Panc1 (cell line): ENCODE measurements around the gene IL17REL. TPM values are rescaled to one million over a fixed set of nuclear protein-coding genes. Genes with fewer than 3 reads are reported as not detected.

Source experiments
- ATAC-seq: fragments of 200-7000 bp; cut with Tn5 transposase; 2 replicates; pipeline ENCODE4 v1.9.1; 2020; ENCODE audit warnings: mild to moderate bottlenecking, moderate library complexity
- BruUV-seq: library from RNA; stranded (reverse); fragments of 400-500 nt; replicated peaks from 2 replicates; lab custom pipeline; 2021; lab: Mats Ljungman, UMichigan
- CTCF ChIA-PET: fragments of 300-600 bp; sonication (Branson Sonifier 250); formaldehyde crosslinking; loops from one replicate; lab custom pipeline; 2022; ENCODE audit warnings: antibody characterized with exemption; lab: Charles Lee
- POLR2A ChIA-PET: fragments of 300-600 bp; sonication (Branson Sonifier 250); formaldehyde crosslinking; loops from one replicate; lab custom pipeline; 2022; ENCODE audit warnings: antibody characterized with exemption; lab: Charles Lee
- DNase-seq: peaks from one replicate; pipeline ENCODE4 v3.0.0-alpha.2; 2010; ENCODE audit warnings: low read depth, low spot score
- H3K27ac ChIP-seq: 2 replicates; pipeline ENCODE4 v1.5.1; 2011; ENCODE audit warnings: mild to moderate bottlenecking, low read length, inconsistent platforms
- H3K27me3 ChIP-seq: fragments of 200-500 bp; sonication (Bioruptor generic); 2 replicates; pipeline ENCODE4 v1.6.0; 2014; ENCODE audit warnings: low read length, inconsistent platforms; ENCODE audit not compliant: control insufficient read depth, insufficient read depth
- H3K36me3 ChIP-seq: fragments of 200-500 bp; sonication (Bioruptor generic); 2 replicates; pipeline ENCODE4 v1.5.1; 2014; ENCODE audit warnings: inconsistent platforms, mild to moderate bottlenecking, low read length, moderate library complexity; ENCODE audit not compliant: control insufficient read depth, insufficient read depth
- H3K4me1 ChIP-seq: 2 replicates; pipeline ENCODE4 v1.5.1; 2011; ENCODE audit warnings: inconsistent platforms, mild to moderate bottlenecking, low read length, moderate library complexity; ENCODE audit not compliant: control insufficient read depth, insufficient read depth
- H3K4me3 ChIP-seq, 2 experiments: 2 replicates each; pipeline ENCODE4 v1.5.1; 2011 to 2012; ENCODE audit warnings: low read depth in 2 of 2, low read length in 2 of 2, mild to moderate bottlenecking in 2 of 2, inconsistent platforms in 1 of 2, moderate library complexity in 1 of 2
- H3K9me3 ChIP-seq: fragments of 200-500 bp; sonication (Bioruptor generic); 2 replicates; pipeline ENCODE4 v1.5.1; 2014; ENCODE audit warnings: low read depth, mild to moderate bottlenecking, inconsistent platforms, low read length, moderate library complexity; ENCODE audit not compliant: control insufficient read depth, insufficient read depth
- CTCF ChIP-seq: fragments of 450-650 bp; IDR thresholded peaks from 2 replicates; pipeline ENCODE4 v1.5.1; 2017; ENCODE audit warnings: mild to moderate bottlenecking
- POLR2AphosphoS5 ChIP-seq: IDR thresholded peaks from 2 replicates; pipeline ENCODE4 v1.6.1; 2012; ENCODE audit warnings: mild to moderate bottlenecking, low read depth, low read length, moderate library complexity
- SIN3A ChIP-seq: IDR thresholded peaks from 2 replicates; pipeline ENCODE4 v1.6.1; 2012; ENCODE audit warnings: low read depth, mild to moderate bottlenecking, low read length, moderate library complexity, borderline replicate concordance; ENCODE audit not compliant: insufficient read depth
- TCF7L2 ChIP-seq: IDR thresholded peaks from 2 replicates; pipeline ENCODE4 v1.6.1; 2011; ENCODE audit warnings: mild to moderate bottlenecking, low read depth, low read length, inconsistent platforms
- in situ Hi-C: cut with HindIII; loops from 2 replicates; pipeline ENCODE4 v1.10.0; 2016; ENCODE audit warnings: low sequenced_read_pairs, low pct_unique_long_range_greater_than_20kb
- intact Hi-C: fragments of 100-400 bp; cut with micrococcal nuclease; formaldehyde crosslinking; loops from one replicate; pipeline ENCODE4 v1.10.0; 2022; ENCODE audit not compliant: unreplicated experiment
- total RNA-seq: library from RNA; stranded (reverse); gene quantifications from one replicate; pipeline ENCODE4 v1.2.1, GENCODE V29; 2021; ENCODE audit not compliant: unreplicated experiment
- TF ChIP-seq, protein P1 (sequence below), 2 experiments: IDR thresholded peaks; 2 replicates each; pipeline ENCODE4 v1.6.1; 2011 to 2012; ENCODE audit warnings: low read depth in 2 of 2, control low read depth in 1 of 2, low read length in 1 of 2, mild to moderate bottlenecking in 1 of 2, moderate library complexity in 1 of 2; ENCODE audit not compliant: insufficient read depth in 1 of 2

Gene IL17REL
- total RNA-seq, 1 experiment from 2014 or later = 0.82 TPM

DNA sequence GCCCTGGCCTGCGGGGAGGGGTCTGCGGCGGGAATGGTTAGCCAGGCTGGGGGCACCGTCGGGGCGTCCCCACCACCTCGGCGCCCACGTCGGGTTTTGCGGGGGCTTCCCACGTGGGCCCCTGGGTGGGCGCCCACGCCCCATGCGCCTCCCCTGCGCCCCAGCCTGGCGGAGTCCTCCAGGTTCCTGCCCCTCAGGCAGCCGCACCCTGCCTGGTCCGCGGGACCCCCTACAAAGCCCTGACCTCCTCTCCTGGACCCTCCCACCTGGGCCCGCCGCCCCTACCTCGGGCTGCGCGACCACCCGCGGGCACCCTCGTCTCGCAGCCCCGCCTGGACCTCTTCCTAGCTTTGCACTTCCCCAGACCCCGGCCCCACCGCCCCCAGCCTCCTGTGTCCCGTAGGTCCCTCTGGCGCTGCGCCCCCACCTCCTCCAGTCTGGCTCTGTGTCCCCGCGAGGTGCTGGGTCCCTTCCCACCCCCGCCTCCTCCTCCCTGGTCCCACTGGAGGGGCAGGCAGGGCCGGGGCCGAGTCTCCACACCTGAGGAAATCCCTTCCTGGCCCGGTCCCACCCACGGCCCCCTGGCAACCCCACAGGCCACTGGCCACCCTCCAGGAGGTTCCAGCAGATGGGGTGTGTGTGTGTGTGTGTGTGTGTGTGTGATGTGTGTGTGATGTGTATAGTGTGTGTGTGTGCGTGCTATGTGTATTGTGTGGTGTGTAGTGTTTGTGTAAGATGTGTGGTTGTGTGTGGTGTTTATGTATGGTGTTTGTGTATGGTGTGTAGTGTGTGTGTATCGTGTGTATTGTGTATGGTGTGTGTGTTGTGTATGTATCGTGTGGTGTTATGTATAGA, 40.2 kb downstream of the IL17REL start:
- CTCF ChIA-PET = no interaction called here
- no peaks in the 10 kb centered on the region for H3K27me3 ChIP-seq
- DNase-seq (no peak), ATAC-seq (no peak)
- POLR2A ChIA-PET = no interaction called here
- H3K4me1 ChIP-seq = peaks cover 31% of the 10 kb centered on the region
- no peak overlapping the region for H3K4me3 ChIP-seq
- in situ Hi-C loops = no loop called here
- no TSS peak for BruUV-seq
- no peaks in the 10 kb centered on the region for H3K9me3 ChIP-seq
- no peak for TF ChIP-seq TCF7L2
- TF ChIP-seq POLR2AphosphoS5 = no peak
- TF ChIP-seq SIN3A = no peak
- no peak for TF ChIP-seq CTCF
- TF ChIP-seq, protein P1, sequence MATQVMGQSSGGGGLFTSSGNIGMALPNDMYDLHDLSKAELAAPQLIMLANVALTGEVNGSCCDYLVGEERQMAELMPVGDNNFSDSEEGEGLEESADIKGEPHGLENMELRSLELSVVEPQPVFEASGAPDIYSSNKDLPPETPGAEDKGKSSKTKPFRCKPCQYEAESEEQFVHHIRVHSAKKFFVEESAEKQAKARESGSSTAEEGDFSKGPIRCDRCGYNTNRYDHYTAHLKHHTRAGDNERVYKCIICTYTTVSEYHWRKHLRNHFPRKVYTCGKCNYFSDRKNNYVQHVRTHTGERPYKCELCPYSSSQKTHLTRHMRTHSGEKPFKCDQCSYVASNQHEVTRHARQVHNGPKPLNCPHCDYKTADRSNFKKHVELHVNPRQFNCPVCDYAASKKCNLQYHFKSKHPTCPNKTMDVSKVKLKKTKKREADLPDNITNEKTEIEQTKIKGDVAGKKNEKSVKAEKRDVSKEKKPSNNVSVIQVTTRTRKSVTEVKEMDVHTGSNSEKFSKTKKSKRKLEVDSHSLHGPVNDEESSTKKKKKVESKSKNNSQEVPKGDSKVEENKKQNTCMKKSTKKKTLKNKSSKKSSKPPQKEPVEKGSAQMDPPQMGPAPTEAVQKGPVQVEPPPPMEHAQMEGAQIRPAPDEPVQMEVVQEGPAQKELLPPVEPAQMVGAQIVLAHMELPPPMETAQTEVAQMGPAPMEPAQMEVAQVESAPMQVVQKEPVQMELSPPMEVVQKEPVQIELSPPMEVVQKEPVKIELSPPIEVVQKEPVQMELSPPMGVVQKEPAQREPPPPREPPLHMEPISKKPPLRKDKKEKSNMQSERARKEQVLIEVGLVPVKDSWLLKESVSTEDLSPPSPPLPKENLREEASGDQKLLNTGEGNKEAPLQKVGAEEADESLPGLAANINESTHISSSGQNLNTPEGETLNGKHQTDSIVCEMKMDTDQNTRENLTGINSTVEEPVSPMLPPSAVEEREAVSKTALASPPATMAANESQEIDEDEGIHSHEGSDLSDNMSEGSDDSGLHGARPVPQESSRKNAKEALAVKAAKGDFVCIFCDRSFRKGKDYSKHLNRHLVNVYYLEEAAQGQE (IDR thresholded peaks at IDR 0.05; ENCODE audit: insufficient read depth in 1 of 2, low read depth in 2 of 2, low read length in 1 of 2) = no peak
- no peaks in the 10 kb centered on the region for H3K36me3 ChIP-seq
- H3K27ac ChIP-seq = no peak overlapping the region
- intact Hi-C loops = no loop called here

DNA sequence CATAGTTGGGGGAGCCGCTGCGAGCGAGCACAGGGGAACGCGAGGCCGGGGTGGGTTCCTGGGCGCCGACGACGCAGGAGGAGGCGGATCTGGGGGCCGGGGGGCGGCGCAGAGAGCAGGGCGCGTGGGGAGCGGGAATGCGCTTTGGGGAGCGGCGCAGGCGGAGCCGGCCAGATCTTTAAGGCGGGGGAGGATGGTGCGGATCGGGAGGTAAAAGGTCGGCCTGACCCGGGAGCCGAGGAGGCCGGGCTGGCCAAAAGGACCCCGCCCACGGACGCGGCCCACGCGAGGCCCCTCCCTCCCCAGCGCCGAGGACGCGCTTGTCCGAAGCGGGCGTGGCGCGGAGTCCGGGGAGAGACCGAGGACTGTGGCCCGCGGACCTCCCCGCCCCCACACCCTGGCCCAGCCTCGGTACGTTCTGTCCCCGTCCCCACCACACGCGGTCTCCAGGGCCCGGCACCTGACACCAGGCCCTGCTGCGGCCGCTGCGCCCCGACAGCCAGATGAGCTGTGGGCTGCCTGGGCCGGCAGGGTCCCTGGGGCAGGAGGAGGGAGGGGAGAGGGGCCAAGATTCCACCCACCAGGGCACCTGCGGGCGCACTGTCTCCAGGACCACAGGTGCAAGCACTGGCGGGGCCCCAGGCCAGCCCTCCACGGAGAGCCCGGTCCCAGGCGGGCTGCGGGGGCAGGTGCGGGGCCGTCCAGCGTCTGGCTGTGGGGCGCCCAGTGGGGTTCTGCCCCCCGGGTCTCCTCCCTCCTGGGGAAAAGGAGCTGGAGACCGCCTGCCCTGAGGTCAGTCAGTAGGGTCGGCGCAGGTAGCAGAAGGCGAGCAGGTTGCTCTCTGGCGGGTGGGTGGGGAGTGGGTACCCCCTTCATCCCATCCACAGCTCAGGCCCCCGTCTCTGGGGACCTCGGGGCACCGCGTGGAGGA, 41.1 kb downstream of the IL17REL start:
- ATAC-seq = peak; percentile 44
- CTCF ChIA-PET = no interaction called here
- TF ChIP-seq POLR2AphosphoS5 (no peak), SIN3A (no peak), TCF7L2 (no peak), CTCF (no peak)
- TF ChIP-seq, protein P1 (IDR thresholded peaks at IDR 0.05; ENCODE audit: insufficient read depth in 1 of 2, low read depth in 2 of 2, low read length in 1 of 2) = no peak
- intact Hi-C loops (no loop called here), in situ Hi-C loops (no loop called here)
- POLR2A ChIA-PET = no interaction called here
- BruUV-seq = TSS peak; percentile 78
- peak overlapping the region; percentile 71 for H3K27ac ChIP-seq
- H3K27me3 ChIP-seq = no peaks in the 10 kb centered on the region
- H3K4me3 ChIP-seq = peak overlapping the region; percentile 34 to 41
- H3K9me3 ChIP-seq = no peaks in the 10 kb centered on the region
- H3K4me1 ChIP-seq = peaks cover 40% of the 10 kb centered on the region
- no peak for DNase-seq
- no peaks in the 10 kb centered on the region for H3K36me3 ChIP-seq
